ENCODE data around the gene IMPDH2. TPM values are rescaled to one million over a fixed set of nuclear protein-coding genes. Genes with fewer than 3 reads are reported as not detected.
A peak's percentile ranks its signal among the peaks of the same experiment; 100 is the strongest.

Gene IMPDH2
- total and polyA plus RNA-seq, 2 of the 8 experiments (the other 6 are each of a cell fraction or from before 2014, with no cell fraction given), result 374 to 409 TPM

DNA sequence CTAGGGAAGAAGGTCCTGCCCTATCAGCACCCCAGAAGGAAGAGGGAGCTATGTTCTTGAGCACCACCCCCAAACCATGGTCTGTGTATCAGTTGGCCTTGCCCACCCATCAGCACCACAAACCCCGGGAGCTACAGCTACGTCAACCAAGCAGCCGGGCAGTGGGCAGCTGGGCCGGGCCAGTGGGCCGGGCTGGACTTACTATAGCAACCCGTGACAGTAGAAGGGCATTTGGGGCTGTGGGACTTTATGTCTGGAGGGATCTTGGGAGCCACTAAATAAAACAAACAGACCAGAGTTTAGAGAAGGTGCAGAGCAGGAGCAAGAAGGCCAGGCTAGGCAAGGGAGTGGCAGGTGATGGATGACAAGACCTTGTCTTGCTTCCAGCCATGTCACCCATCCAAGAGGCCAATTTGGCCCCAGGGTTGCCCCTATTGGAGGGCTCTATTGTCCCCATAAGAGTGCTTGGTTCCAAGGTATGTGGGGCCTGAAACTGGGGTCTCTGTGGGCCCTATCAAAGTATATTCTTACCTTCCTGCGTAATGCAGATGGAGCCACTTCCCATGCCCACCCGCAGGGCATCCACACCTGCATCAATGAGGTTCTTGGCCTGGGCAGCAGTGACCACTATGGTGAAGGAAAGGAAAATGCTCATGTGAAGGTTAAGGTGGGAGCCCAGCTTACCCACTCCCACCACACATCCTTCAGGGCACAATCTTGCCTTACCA, 3.2 kb downstream of the IMPDH2 start:
- Histone ChIP-seq H3K4ac (replicated peaks; ENCODE audit: insufficient read length, low read depth, low read length) (no peak overlapping the region), H4K8ac (ENCODE audit: extremely low read depth, insufficient read depth, low read length) (no peak overlapping the region), H3K27me3 (replicated peaks in 1 of 4; ENCODE audit: control insufficient read depth in 3 of 4, extremely low read depth in 1 of 4, insufficient read depth in 3 of 4, low read length in 3 of 4) (no peaks in the 10 kb centered on the region; a peak in 1 of 7 replicates), H3K36me3 (ENCODE audit: control insufficient read depth in 2 of 4, insufficient read depth in 4 of 4, low read length in 3 of 4) (peaks cover 38 to 55% (median 46%) of the 10 kb centered on the region in 4 experiments), H2BK15ac (ENCODE audit: low read length) (no peak overlapping the region), H2AK5ac (ENCODE audit: low read depth, low read length) (no peak overlapping the region), H3K79me1 (ENCODE audit: low read depth, low read length) (peaks cover 6% of the 10 kb centered on the region), H4K20me1 (replicated peaks in 1 of 2; ENCODE audit: control insufficient read depth in 1 of 2, insufficient read depth in 2 of 2, low read length in 2 of 2) (peaks cover 8 to 19% of the 10 kb centered on the region in 2 experiments), H3K9me3 (ENCODE audit: insufficient read depth in 2 of 2, low read depth in 1 of 2, low read length in 1 of 2) (no peaks in the 10 kb centered on the region), H2BK5ac (ENCODE audit: low read depth, low read length) (no peak overlapping the region), H2BK120ac (replicated peaks; ENCODE audit: low read depth, low read length) (no peak overlapping the region), H2BK20ac (ENCODE audit: low read length) (no peak overlapping the region), H3K4me3 (ENCODE audit: extremely low read depth in 1 of 4, insufficient read depth in 2 of 4, low read depth in 3 of 4, low read length in 4 of 4) (no peak overlapping the region), H3K9ac (replicated peaks in 1 of 4; ENCODE audit: extremely low read depth in 1 of 4, low read depth in 3 of 4, low read length in 3 of 4) (no peak overlapping the region), H3K27ac (ENCODE audit: low read depth, low read length) (no peak overlapping the region; the same call in 1 of the 2 replicates), H4K91ac (replicated peaks; ENCODE audit: insufficient read length, low read length) (no peak overlapping the region), H3K23ac (ENCODE audit: insufficient read length) (no peak overlapping the region), H3K79me2 (ENCODE audit: control insufficient read depth in 1 of 2, insufficient read depth in 2 of 2, low read length in 2 of 2) (peaks cover 4 to 25% of the 10 kb centered on the region in 2 experiments; a peak in 3 of 4 replicates), H2AFZ (ENCODE audit: low read length) (no peak overlapping the region), H4K5ac (ENCODE audit: insufficient read length, low read depth, low read length) (no peak overlapping the region), H3K4me2 (ENCODE audit: insufficient read depth in 1 of 2, low read depth in 2 of 2, low read length in 2 of 2) (no peak overlapping the region), H3K23me2 (ENCODE audit: low read depth, low read length) (peaks cover 18% of the 10 kb centered on the region), H3K18ac (ENCODE audit: extremely low read depth, low read length) (no peak overlapping the region), H2BK12ac (ENCODE audit: low read depth, low read length) (no peak overlapping the region), H3K14ac (ENCODE audit: insufficient read length) (no peak overlapping the region), H3K56ac (replicated peaks; ENCODE audit: insufficient read length, low read depth, low read length) (no peak overlapping the region), H3K4me1 (replicated peaks in 1 of 4; ENCODE audit: control insufficient read depth in 3 of 4, insufficient read depth in 4 of 4, low read length in 3 of 4) (peaks cover 0 to 18% (median 11%) of the 10 kb centered on the region in 4 experiments; a peak in 6 of 7 replicates)
- ChIA-PET CTCF (ENCODE audit: partially characterized antibody) (interaction anchor here (0.6 to 24.3 kb wide), 5 partner anchors 14 to 71 kb away, joined by 3 to 467 read pairs (median 6); partner anchors contain the start of genes P4HTM and WDR6), POLR2A (ENCODE audit: partially characterized antibody) (interaction anchor here (0.7 to 33.9 kb wide), 14 partner anchors 8 to 79 kb away, joined by 3 to 1518 read pairs (median 4); partner anchors contain the start of genes DALRD3, P4HTM, QARS1 and QRICH1)
- no peak for TF ChIP-seq KDM4A (IDR thresholded peaks at IDR 0.05; ENCODE audit: low read depth, low read length, severe bottlenecking)
- no peak for TF ChIP-seq YY1 (IDR thresholded peaks at IDR 0.05; ENCODE audit: low read depth, low read length)
- peak; percentile 21; the same call in 1 of the 2 replicates for TF ChIP-seq POLR2AphosphoS5 (IDR thresholded peaks at IDR 0.05; ENCODE audit: low read depth, low read length)
- TF ChIP-seq POLR2A (IDR thresholded peaks at IDR 0.05; ENCODE audit: control extremely low read depth in 1 of 2, low read depth in 2 of 2, low read length in 2 of 2), result peak in 1 of 2 experiments; percentile 14; a peak in 1 of 3 replicates
- 96% methylated on average over 8 of the region's 8 CpGs; no CpG with 5 or more reads in 1 of the 2 experiments for WGBS, 2 experiments (ENCODE audit: extremely low coverage in 1 of 2, insufficient coverage in 1 of 2, insufficient read length in 1 of 2, insufficient replicate concordance in 2 of 2, low coverage in 1 of 2, low lambda C conversion rate in 2 of 2, missing lambda C conversion rate in 1 of 2)
- DNase-seq (ENCODE audit: low read depth in 1 of 2, low spot score in 2 of 2), result no peak
- FAIRE-seq, result no peak

Data from H1 (cell line).